Activated CD4-positive, alpha-beta T cell treated with anti-CD3 and anti-CD28 coated beads for 4 hours (primary cell): ENCODE measurements around the gene CLDN18.

ENCODE experiments used
- DNase-seq, 2 donors: peaks; one replicate each; pipeline ENCODE4 v3.0.0-alpha.2; 2020

Gene CLDN18

GRCh38 chr3:138009476-138010272 lies at the start of gene CLDN18:
Gene CLDN18 (plus strand): TSS chr3:138010165. CDS start chr3:138010226, 61 bp downstream.
- no peak for DNase-seq

GRCh38 chr3:137962251-137962650 lies 47.7 kb upstream of the CLDN18 start:
- no peak for DNase-seq

GRCh38 chr3:137963463-137963862 lies 46.5 kb upstream of the CLDN18 start:
- no peak for DNase-seq

GRCh38 chr3:137970914-137971831 lies 38.8 kb upstream of the CLDN18 start:
- DNase-seq, result peak; percentile 11 to 27

- no peak for DNase-seq
Measured at GRCh38 chr3:137972396-137972795, 37.6 kb upstream of the CLDN18 start.

- DNase-seq, result no peak
Measured at GRCh38 chr3:137978328-137978727, 31.6 kb upstream of the CLDN18 start.

- no peak for DNase-seq
Measured at GRCh38 chr3:137987723-137988122, 22.2 kb upstream of the CLDN18 start.

- DNase-seq, result no peak
Measured at GRCh38 chr3:137988152-137988551, 21.8 kb upstream of the CLDN18 start.

- DNase-seq, result no peak
Measured at GRCh38 chr3:137988982-137989381, 21.0 kb upstream of the CLDN18 start.

GRCh38 chr3:137990427-137990826 lies 19.5 kb upstream of the CLDN18 start:
- no peak for DNase-seq

GRCh38 chr3:137992592-137992991 lies 17.4 kb upstream of the CLDN18 start:
- DNase-seq, result no peak

- DNase-seq, result no peak
Measured at GRCh38 chr3:137998121-137999042, 11.6 kb upstream of the CLDN18 start.

- no peak for DNase-seq
Measured at GRCh38 chr3:138003069-138003468, 6.9 kb upstream of the CLDN18 start.

- DNase-seq, result no peak
Measured at GRCh38 chr3:138005627-138006026, 4.3 kb upstream of the CLDN18 start.

GRCh38 chr3:138007898-138008297 lies 2.1 kb upstream of the CLDN18 start:
- DNase-seq, result no peak

GRCh38 chr3:138010273-138010590 lies 267 bp downstream of the CLDN18 start:
- DNase-seq, result no peak

- DNase-seq, result no peak
Measured at GRCh38 chr3:138011722-138012121, 1.8 kb downstream of the CLDN18 start.

GRCh38 chr3:138012526-138012925 lies 2.6 kb downstream of the CLDN18 start:
- no peak for DNase-seq

GRCh38 chr3:138016065-138016464 lies 6.1 kb downstream of the CLDN18 start:
- DNase-seq, result no peak

- DNase-seq, result no peak
Measured at GRCh38 chr3:138019281-138020069, 9.5 kb downstream of the CLDN18 start.

GRCh38 chr3:138023754-138024153 lies 13.8 kb downstream of the CLDN18 start:
- no peak for DNase-seq

- no peak for DNase-seq
Measured at GRCh38 chr3:138025553-138025952, 15.6 kb downstream of the CLDN18 start.
